GM06990 (cell line): ENCODE results near the gene MAG.

Source experiments
- DNase-seq: peaks from one replicate; pipeline ENCODE4 v3.0.0-alpha.2; 2011; ENCODE audit not compliant: insufficient read length; ENCODE audit errors: extremely low read depth
- H3K27me3 ChIP-seq: replicated peaks from 2 replicates; pipeline ENCODE4 v1.6.0; 2011; ENCODE audit warnings: low read length; ENCODE audit not compliant: control insufficient read depth, insufficient read depth
- H3K36me3 ChIP-seq: 2 replicates; pipeline ENCODE4 v1.5.1; 2011; ENCODE audit warnings: low read length; ENCODE audit not compliant: control insufficient read depth, insufficient read depth
- H3K4me3 ChIP-seq: replicated peaks from 2 replicates; pipeline ENCODE4 v1.5.1; 2011; ENCODE audit warnings: low read depth, mild to moderate bottlenecking, control low read depth, low read length
- CTCF ChIP-seq: IDR thresholded peaks from 2 replicates; pipeline ENCODE4 v1.5.1; 2011; ENCODE audit warnings: low read length, control low read depth, mild to moderate bottlenecking, inconsistent platforms; ENCODE audit not compliant: insufficient read depth, poor library complexity, severe bottlenecking

The MAG gene

DNA sequence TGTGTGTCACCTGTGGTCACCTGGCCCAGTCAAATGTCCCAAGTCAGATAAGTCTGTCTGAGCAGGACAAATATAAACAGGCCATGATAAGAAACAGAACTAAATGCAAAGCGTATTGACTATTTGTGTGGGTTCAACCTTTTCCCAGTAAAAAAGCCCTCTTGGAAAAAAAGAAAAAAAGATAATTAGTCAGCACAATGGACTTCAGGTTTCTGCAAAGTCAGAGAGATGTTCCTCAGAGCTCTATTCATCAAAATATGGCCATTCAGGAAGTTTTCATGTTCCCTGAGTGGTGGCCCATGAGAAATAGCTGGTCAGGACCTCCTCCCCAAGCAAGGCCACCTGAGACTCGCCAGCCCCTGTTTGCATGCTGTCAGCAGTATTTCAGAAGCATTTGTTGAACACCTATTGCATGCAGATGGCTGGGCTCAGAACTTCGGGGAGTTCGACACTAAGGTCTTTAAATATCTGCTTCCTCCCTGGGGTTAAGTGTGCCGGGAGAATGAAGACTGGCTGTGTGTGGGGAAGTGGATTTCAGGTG, 69.0 kb downstream of the MAG start:
- no peaks in the 10 kb centered on the region for H3K27me3 ChIP-seq
- no peak for TF ChIP-seq CTCF
- no peaks in the 10 kb centered on the region for H3K36me3 ChIP-seq
- DNase-seq = no peak
- no peak overlapping the region for H3K4me3 ChIP-seq

DNA sequence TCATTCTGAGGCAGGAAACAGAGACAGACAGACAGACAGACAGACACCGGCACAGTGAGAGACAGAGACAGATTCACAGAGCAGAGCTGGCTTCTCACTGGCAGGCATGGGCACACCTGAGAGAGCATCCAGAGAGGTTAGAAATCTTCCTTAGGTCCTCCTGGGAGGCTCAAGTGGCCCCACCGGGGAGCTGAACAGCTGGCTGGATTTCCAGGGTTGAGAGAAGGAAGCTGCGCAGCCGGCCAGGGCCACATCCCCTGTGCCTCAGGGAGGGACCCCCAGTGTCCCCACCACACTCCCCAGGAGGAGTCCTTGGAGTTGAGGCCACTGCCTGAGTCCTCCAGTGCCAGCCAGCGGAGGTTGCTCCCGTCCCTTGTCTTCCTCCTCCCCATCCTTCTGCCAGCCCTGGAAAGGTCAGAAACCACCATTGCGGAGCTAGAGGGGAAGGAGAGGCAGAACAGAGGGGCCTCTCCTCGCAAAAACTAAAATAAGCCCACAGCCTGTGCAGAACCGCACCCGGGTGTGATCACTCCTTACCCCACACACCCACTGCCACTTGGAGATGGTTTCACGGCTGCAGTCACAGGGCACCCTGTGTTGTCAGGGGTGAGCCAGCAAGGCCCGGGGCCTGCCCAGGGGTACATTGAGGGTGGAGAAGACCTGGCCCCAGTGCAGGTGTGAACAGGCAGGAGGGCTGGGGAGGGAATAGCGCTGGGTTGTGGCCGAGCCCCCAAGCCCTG, 70.5 kb downstream of the MAG start:
- H3K27me3 ChIP-seq = no peaks in the 10 kb centered on the region
- no peak for TF ChIP-seq CTCF
- no peaks in the 10 kb centered on the region for H3K36me3 ChIP-seq
- H3K4me3 ChIP-seq = no peak overlapping the region
- no peak for DNase-seq

- H3K36me3 ChIP-seq = no peaks in the 10 kb centered on the region
- no peaks in the 10 kb centered on the region for H3K27me3 ChIP-seq
- TF ChIP-seq CTCF = no peak
- DNase-seq = no peak
- no peak overlapping the region for H3K4me3 ChIP-seq
Measured at GRCh38 chr19:35363001-35363590, 71.1 kb downstream of the MAG start.
